HG03571 (cell line): ENCODE results near the gene CYS1.
"Not testable (repeated sequence)": the region's sequence is repeated elsewhere in the genome, so short reads cannot be mapped to it uniquely, and the experiment has no call there.

Experiments
- ATAC-seq: cut with Tn5 transposase; IDR thresholded peaks from one replicate; pipeline ENCODE4 v1.9.1; 2021; ENCODE audit not compliant: unreplicated experiment

Gene CYS1

DNA sequence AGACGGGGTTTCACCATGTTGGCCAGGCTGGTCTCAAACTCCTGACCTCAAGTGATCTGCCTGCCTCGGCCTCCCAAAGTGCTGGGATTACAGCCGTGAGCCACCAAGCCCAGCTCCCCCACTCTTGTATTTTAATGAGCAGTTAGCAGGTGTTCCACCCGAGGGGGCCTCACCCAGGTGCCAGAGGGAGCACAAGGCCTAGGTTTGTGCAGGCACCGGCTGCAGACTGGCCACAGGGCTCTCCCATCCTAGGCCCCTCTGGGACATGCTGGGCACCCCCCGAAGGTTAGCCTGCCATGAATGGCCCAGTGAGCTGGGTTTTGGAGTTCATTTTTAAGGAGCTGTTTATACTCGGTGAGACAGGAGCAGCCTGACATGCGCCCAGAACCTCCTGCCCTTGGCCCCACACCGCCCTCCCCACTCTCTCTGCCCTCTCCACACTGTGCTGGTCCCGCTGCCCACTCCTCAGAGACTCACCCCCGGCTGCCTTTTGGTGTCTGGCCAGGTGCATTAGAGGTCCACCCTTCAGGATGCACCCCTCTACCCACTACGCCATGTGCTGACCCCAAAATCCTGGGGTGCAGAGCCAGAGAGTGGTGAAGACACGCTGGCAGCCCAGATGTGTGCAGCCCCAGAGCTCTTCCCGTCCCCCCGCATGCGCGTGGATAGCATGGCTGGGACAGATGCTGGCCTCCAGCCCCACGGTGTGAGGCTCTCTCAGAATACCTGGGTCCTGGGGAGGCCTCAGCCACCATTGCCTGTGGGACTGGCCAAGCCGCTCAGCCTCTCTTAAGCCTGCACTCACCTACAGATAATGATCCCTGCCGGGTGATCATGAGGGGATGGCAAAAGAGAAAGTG, 48.1 kb downstream of the CYS1 start:
- no peak for ATAC-seq

GRCh38 chr2:10030798-10031197, 49.4 kb downstream of the CYS1 start:
- not testable (repeated sequence) for ATAC-seq

- no peak for ATAC-seq
Measured at GRCh38 chr2:10030311-10030736, 49.9 kb downstream of the CYS1 start.

DNA sequence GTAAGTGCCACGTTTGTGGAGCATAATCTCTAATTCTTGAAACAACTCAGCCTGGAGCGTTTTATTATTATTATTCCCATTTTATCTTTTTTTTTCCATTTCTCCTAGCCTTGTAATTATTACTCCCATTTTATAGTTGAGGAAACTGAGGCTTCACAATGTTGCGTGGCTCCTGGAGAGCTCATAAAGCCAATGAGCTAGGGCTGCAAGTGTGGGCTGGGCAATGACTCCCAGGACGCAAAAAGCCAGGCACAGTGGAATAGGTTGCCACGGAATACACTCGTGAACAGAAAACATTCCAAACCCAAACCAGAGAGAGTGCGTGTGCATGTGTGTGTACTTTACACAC, 50.4 kb downstream of the CYS1 start:
- ATAC-seq, result no peak

DNA sequence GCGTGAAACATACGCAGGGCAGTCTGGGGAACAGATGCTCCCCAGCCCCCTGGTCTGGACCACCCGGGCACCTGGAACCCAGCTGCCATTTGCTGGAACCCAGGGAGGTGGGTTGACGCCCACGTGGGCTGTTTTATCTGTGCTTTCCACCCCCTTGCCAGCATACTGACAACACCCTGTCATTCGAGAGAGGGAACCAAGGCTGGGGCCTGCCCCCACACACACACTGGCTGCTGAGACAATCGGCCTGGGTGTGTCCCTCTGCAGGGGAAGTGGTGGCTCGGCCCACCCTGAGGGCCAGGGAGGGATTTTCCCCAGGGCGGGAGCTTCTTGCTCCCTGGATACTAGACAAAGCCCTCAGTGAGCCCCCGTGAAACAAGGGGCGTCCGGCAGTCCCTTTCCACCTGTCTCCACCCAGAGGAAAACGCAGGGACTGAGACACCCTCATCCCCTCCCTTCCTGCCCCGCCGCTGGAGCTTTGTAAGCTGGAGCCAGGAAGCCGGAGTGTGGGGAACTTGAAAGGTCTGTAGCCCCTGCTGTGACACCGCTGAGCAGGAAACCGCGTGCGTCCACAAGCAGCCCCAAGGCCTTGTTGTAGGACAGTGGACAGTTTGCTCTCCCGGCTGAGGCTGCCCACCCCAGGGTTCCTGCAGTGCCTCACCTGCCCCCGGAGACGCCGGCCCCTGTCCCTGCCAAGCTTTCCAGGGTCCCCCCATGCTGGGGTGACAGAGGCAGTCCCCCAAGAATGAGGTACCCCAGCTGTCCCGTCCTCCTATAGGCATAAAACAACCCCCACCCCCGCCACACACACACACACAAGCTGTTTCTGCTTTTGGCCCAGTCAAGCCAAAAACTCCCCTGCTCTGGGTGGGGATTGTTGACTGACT, 51.0 kb downstream of the CYS1 start:
- ATAC-seq, result no peak

DNA sequence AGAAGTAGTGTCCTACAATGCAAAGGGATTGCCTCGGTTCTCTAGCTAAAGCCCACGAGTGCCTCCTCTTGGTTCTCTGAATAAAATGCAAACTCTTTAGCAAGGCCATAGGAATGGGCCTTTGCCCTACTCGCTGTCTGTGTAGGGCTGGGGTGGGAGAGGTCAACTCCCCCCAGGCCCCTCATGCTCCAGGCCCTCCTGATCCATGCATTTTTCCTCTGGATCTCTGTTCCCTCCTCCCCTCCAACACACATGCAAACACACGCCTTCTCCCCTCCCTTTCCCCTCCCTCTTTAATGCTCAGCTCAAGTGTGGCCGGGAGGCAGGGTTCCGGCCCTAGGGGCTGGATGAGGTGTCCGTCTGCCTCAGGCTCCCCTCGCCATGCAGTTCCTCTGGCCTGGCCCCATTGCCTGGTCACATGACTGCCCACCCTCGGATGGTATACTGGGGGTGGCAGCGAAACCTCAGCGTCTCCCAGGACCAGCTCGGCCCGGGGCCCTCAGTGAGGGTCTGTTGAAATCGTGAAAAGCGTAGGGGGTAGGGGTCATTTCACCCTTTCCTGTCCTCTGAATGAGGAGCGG, 51.7 kb downstream of the CYS1 start:
- no peak for ATAC-seq

DNA sequence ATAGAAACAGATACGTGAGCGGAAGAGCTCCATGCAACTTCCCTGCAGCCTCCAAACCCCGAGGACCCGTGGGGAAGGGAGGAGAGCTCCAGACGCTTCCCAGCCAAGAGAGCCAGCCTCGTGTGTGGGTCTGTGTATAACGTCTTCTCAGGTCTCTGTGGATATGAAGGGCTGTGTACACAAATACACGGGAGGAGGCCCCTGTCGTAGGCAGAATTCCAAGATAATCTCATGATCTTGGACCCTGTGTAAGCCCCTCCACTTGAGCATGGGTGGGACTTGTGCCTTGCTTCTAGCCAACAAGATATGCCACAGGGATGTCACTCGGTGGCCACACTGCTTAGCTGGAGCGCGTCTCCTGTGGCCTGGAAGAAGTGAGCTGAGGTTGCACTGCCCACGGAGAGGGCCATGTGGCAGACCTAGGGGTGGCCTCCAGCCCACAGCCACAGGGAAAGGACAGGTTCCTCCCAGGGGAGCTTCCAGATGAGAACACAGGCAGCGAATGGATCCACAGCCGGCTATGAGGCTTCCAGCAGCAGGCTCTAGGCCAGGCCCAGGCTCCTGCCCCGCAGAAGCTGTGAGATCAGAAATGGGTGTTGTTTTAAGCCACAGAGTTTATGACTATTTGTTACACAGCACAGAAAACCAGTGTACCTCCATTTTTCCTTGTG, 52.4 kb downstream of the CYS1 start:
- ATAC-seq, result no peak

- no peak for ATAC-seq
Measured at GRCh38 chr2:10026940-10027569, 53.2 kb downstream of the CYS1 start.

- no peak for ATAC-seq
Measured at GRCh38 chr2:10022966-10023662, 57.1 kb downstream of the CYS1 start.

GRCh38 chr2:10022445-10022844, 57.8 kb downstream of the CYS1 start:
- ATAC-seq, result no peak

DNA sequence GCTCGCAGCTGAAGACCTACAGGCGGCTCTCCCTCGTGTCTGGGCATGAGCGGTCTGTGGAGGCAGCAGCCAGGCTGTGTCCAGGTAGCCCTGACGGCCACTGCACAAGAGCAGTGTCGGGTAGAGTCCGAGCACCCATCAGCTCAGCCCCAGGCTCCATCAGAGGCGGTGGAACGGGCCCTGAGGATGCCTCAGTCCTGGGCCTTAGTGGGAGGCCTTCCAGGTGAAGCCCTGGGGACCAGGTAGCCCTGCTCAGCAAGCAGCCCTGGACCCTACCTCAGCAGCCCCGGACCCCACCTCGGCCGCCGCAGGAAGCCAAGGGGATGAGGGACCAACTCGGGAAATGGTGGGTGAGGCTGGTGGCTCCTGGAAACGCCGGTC, 58.2 kb downstream of the CYS1 start:
- no peak for ATAC-seq

- ATAC-seq, result no peak
Measured at GRCh38 chr2:10019602-10020400, 60.4 kb downstream of the CYS1 start.

DNA sequence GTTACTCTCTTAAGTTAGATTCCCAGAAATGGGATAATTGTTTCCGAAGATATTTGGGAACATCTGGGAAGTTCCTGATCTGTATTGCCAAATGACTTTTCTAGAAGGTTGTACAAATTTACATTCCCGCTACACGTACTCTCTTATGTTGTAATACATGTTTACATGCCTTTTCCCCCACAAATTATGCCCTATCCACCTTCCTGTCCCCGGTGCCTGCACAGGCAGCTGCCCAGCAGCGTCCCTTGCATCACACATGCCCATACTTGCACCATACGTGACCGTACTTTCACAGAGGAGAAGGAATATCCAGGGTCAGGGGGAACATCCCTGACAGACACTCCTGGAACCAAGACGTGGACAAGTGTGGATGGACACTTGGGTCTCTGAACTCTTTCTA, 61.0 kb downstream of the CYS1 start:
- no peak for ATAC-seq

GRCh38 chr2:10017313-10017941, 62.8 kb downstream of the CYS1 start:
- no peak for ATAC-seq

- no peak for ATAC-seq
Measured at GRCh38 chr2:10016802-10017258, 63.4 kb downstream of the CYS1 start.

DNA sequence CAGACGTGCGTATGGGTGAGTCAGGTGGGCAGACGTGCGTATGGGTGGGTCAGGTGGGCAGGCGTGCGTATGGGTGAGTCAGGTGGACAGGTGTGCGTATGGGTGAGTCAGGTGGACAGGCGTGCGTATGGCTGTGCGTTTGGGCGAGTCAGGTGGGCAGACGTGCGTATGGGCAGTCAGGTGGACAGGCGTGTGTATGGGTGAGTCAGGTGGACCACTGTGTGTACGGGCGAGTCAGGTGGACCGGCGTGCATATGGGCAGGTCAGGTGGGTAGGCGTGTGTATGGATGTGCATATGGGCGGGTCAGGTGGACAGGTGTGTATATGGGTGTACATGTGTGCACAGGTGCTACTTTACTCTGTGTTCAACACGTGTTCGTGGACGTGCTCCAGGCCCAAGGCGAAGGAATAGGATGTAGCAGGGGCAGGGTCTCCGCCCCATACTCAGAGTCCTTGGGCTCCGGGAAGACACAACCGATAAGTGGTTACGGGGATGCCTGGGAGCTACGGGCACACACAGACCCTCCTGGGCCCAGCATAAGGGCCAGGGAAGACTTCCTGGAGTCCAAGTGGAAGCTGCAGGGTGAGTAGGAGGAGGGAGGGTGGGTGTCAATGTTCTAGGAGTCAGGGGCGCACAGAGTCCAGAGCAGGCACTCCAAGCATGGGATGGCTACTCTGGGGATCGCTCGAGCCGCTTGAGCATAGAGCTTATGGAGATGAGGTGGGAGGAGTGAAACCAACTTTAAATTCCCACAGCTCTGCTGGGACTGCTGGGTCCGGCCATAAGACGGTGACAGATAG, 64.0 kb downstream of the CYS1 start:
- ATAC-seq, result no peak

- not testable (repeated sequence) for ATAC-seq
Measured at GRCh38 chr2:10015376-10015989, 64.7 kb downstream of the CYS1 start.
